ENCODE data around the gene RBBP5.
"Not testable (repeated sequence)": the region's sequence is repeated elsewhere in the genome, so short reads cannot be mapped to it uniquely, and the experiment has no call there.

The RBBP5 gene

GRCh38 chr1:205121660-205122488, at the start of gene RBBP5:
Gene RBBP5 (minus strand): TSS chr1:205121978. CDS start chr1:205121873, 105 bp downstream.
- peak; percentile 78 for DNase-seq

DNA sequence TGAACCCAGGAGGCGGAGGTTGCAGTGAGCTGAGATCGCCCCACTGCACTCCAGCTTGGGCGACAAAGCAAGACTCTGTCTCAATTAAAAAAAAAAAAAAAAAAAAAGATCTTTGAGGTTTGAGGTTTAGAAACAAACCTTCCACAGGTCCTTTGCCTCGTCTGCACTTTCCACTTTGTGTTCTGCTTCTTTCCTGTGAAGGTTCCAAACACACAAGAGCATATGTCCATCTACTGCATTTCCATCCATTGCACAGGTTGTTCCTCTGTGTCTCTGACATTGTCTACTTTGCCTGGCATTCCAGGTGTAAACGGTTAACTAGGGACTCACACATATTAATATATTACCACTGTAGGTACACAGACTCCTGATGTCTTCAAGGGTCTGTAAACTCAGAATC, 49.6 kb upstream of the RBBP5 start:
- no peak for DNase-seq

- DNase-seq = no peak
These were observed 48.9 kb upstream of the RBBP5 start for GRCh38 chr1:205170532-205171269.

- DNase-seq = no peak
These were observed 47.5 kb upstream of the RBBP5 start for GRCh38 chr1:205169248-205169647.

DNA sequence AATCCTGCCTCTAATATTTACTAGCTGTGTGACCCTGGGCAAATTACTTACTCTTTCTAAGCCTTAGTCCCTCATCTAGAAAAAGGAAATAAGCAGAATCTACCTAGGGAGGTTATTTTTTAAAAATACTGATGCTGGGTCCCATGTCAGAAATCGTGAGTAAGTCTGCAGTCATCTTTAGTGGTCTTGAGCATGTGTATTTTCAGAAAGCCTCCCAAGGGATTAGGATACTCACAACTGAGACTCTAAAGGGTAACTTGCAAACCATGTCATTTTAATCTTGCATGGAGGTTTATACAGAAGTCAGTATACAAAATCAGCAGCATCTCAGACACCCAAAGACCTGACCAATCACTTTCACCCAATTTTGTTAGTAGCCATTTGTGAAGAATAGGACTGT, 46.5 kb upstream of the RBBP5 start:
- DNase-seq = no peak

- DNase-seq = no peak
These were observed 40.5 kb upstream of the RBBP5 start for GRCh38 chr1:205162301-205162700.

DNA sequence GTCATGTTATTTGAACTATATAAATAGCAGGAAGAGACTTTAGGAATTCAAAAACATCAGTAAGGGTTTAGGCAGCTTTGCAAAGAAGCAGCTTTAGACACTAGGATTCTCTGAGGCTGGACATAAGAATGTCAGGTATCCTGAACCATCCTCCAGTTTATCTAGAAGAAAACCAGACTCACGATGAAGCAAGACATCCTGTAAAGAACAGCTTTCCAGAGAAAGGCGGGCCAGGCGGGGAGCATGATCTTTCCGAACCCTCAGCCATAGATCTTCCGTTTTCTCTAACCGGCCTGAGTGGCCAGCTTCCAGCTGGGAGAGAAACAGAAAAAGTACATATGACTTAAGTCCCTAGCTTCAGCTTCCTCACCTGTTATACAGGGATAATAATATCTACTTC, 39.3 kb upstream of the RBBP5 start:
- no peak for DNase-seq

DNA sequence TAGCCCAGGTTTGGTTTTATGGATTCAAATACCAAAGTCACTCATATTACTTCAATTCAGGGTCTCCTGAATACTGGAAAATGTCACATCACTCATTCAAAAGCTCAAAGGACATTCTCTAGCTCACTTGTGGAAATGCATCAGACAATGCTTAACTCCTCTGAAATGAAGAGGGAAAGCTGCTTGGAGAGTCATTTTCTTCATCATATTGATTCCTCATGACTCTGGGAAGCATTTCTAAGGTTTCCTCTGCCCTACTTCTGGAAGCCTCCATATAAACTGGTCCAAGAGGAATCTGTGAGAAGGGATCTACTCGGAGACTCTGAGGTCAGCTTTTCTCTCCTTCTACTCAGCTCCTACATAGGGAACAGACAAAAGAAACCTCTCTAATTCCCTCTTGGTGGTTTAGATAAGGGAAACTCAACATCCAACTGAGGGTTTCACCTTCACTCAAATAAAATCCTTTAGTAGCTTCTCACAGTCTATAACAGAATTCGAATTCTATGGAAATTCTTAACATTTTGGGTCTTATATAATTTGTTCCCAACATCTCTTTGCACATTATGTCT, 36.4 kb upstream of the RBBP5 start:
- DNase-seq = no peak

DNA sequence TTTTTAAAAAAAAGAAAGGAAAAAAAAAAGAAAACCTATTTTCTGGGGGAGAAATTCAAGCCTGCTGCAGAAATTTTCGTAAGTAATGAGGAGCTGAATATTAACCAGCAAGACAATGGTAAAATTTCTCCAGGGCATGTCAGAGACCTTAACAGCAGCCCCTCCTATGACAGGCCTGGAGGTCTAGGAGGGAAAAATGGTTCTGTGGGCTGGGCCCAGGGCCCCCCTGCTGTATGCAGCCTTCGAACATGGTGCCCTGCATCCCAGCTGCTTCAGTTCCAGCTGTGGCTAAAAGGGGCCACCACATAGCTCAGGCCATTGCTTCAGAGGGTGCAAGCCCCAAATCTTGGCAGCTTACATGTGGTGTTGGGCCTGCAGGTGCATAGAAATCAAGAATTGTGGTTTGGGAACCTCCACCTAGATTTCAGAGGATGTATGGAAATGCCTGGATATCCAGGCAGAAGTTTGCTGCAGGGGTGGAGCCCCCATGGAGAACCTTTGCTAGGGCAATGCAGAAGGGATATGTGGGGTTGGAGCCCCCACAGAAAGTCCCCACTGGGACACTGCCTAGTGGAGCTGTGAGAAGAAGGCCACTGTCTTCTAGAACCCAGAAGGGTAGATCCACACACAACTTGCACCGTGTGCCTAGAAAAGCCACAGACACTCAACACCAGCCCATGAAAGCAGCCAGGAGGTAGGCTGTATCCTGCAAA, 34.0 kb upstream of the RBBP5 start:
- DNase-seq = not testable (repeated sequence)

GRCh38 chr1:205152505-205152904, 30.7 kb upstream of the RBBP5 start:
- DNase-seq = no peak

DNA sequence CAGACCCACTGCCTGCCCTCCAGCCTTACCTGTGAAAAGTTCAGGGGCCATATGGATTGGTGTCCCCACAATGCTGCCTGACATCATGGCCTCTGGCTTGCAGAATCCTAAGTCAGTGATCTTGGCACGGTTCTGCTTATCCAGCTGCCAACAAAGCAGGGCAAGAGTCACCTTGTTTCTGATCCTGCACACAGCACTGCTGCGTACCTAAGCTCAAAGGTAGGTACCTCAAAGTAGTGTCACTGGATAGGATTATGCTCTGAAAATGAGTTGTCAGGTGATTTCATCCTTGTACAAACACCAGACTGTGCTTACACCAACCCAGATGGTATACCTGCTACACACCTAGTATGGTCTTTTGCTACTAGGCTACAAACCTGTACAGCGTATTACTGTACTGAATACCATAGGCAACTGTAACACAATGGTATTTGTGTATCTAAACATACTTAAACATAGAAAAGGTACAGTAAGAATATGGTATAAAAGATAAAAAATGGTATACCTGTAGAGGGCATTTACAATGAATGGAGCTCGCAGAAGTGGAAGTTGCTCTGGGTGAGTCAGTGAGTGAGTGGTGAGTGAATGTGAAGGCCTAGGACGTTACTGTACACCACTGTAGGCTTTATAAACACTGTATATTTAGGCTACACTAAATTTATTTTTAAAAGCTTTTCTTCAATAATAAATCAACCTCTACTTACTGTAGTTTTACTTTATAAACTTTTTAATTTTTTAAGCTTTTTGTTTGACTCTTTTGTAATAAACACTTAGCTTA, 29.1 kb upstream of the RBBP5 start:
- DNase-seq = no peak

DNA sequence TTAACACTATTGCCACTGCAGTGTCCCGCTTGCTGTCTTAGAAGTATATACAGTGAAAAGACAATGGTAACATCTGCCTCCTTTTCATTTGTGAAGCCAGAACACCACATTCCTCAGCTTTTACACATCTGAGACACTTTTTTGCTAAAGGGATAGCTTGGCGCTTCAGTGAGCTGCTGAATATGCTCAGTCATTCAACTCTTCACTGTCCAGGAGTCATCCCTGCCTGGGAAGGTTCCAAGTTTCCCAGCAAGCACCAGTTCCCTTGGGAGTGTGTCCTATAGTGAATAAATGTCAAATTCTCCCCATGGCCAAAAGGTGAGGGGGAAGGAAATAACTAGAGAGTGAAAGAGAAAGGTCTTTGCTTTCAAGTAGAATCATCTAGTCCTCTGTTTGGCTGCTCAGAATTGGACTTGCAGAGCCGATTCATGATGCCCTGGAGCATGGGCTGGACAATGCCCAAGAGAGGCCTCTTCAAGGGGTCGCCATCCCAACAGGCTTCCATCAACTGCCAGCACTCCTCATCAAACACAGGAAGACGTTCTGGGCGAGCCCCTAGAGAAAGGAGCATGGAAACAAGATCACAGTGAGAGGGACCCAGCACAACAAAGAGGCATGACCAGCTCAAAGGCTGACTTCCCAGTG, 25.5 kb upstream of the RBBP5 start:
- DNase-seq = no peak

GRCh38 chr1:205144751-205145150, 23.0 kb upstream of the RBBP5 start:
- DNase-seq = no peak

- DNase-seq = no peak
These were observed 22.4 kb upstream of the RBBP5 start for GRCh38 chr1:205144046-205144720.

DNA sequence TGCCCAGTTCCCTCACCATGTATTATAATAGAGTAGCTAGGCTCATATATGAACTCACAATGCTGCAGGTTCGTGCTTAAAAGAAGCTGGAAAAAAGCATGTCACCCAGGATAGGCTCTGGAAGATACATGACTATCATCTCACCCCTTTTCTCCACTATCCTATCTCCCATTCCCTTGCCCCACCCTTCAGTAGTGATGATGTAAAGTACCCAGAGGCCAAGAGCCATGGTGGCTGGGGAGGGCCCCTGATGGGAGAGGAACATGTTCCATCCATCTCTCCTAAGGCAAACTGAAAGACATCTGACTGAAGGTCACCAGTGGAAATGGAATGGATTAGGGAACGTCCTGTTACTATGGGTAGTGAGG, 20.3 kb upstream of the RBBP5 start:
- no peak for DNase-seq

DNA sequence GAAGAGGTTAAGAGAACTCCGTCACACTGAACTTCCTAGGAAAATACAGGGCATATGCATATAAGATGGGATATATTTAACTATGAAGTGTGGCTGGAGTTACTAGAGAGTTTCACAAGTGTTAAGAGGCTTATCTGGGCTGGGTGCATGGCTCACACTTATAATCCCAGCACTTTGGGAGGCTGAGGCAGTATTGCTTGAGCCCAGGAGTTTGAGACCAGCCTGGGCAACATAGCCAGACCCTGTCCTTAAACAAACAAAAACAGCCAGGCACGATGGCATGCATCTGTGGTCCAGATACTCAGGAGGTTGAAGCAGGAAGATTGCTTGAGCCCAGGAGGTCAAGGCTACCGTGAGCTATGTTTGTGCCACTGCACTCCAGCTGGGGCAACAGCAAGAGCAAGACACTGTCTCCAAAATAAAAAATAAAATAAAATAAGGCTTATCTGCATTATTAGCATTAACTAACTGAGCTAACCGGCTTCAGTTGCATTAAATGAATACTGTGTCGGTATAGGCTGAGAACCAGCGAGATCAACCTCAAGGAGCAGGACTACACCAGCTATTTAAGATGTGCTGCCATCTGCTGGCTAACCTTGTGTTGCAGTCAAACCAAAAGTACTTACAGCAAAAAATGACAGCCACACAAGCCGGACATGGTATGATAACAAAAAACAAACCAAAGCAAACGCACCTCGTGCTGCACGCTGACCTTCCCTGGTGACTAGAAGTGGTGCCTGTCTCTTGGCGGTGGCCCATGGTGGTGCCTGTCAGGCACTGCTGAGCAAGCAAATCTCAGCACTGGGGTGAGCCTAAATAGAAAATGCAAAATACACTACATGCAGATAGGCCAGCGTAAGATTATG, 19.7 kb upstream of the RBBP5 start:
- DNase-seq = peak; percentile 35

DNA sequence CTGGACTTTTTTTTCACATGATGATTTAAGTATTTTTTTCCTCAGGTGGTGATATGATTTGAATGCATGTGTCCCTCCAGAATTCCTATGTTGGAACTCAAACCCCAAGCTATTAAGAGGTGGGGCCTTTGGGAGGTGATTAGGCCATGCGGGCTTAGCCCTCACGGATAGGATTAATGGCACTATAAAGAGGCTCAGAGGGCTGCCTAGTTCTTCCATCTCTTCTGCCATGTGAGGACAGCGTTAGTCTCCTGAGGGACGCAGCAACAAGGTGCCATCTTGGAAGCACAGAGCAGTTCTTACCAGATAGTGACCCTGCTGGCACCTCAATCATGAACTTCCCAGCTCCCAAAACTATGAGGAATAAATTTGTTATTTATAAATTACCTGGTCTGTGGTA, 18.3 kb upstream of the RBBP5 start:
- DNase-seq = no peak

- DNase-seq = no peak
These were observed 16.1 kb upstream of the RBBP5 start for GRCh38 chr1:205137901-205138300.

- DNase-seq = no peak
These were observed 11.5 kb upstream of the RBBP5 start for GRCh38 chr1:205133287-205133686.

DNA sequence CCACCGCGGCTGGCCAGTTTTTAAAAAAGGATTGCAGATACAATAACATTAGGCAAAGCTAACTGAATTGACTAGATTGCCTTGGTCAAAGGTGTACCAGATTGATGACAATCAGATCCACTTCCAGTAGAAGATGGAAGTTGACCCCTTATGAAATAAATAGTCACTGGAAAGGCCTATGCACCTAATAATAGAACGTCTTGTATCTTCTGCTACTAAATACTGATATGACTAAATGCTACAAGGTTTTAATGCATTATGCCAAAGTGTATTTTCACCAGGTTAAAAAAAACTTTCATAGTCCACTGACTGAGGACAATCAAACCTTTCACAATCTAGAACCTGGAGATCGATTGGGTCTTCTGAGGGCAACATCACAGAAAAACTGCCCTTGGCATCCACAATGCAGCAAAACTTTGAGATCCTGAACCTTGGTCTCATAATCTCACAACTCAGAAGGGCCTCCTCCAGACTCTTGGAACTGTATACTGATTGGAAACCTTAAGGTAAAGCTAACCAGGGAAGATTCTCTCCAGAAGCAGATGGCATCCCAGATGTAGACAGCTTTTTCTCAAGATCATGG, 7.8 kb upstream of the RBBP5 start:
- no peak for DNase-seq

All from 8988T (cell line).